ENCODE data around the gene TREH. TPM values are rescaled to one million over a fixed set of nuclear protein-coding genes. Genes with fewer than 3 reads are reported as not detected.

Gene TREH
- total RNA-seq, 1 experiment from 2014 or later = not detected

DNA sequence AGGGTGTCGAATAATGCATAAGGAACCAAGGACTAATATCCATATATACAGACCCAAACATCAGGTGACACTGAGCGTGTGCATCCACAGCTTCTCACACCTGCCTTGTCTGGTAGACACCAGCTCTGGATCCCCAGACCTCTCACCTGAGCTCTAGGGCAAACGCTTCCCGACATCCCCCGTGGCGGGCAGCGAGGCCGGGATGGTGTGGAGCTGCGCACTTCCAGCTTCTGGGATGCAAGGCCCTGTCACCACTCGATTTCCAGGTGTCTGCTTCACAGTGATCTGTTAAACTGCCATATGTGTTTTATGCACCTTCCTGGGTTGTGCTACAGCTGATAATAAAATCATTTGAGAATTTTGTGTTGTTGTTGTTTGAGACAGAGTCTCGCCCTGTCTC, 15.3 kb upstream of the TREH start:
- H3K9me3 Mint-ChIP-seq = peaks cover under 1 to 6% of the 10 kb centered on the region in 2 experiments; a peak in 2 of 5 replicates
- peaks cover 6% of the 10 kb centered on the region; the same call in 1 of the 2 replicates for H3K4me1 ChIP-seq (ENCODE audit: insufficient read depth, low read length)
- H3K9me3 ChIP-seq (ENCODE audit: control insufficient read depth, low read depth, low read length) = no peaks in the 10 kb centered on the region
- DNase-seq = no peak
- no peak overlapping the region for H2AFZ ChIP-seq (ENCODE audit: low read length)
- H4K5ac ChIP-seq (ENCODE audit: insufficient read length, low read depth, low read length) = no peak overlapping the region
- H3K23ac ChIP-seq (ENCODE audit: insufficient read length, low read depth, low read length) = no peak overlapping the region
- H4K8ac ChIP-seq (replicated peaks; ENCODE audit: insufficient read length, low read depth, low read length) = no peak overlapping the region
- H3K36me3 Mint-ChIP-seq (ENCODE audit: insufficient read depth in 1 of 3, low read depth in 3 of 3) = peaks cover 0 to under 1% (median 0%) of the 10 kb centered on the region in 3 experiments; a peak in 2 of 7 replicates
- peaks cover 38 to 39% of the 10 kb centered on the region in 2 experiments for H3K4me1 Mint-ChIP-seq
- no peak overlapping the region for H2BK12ac ChIP-seq (ENCODE audit: insufficient read length, low read depth, low read length)
- no peak overlapping the region for H3K4me3 Mint-ChIP-seq
- H3K9ac ChIP-seq (ENCODE audit: extremely low read depth, insufficient read length, low read length) = no peak overlapping the region
- H3K27ac ChIP-seq (ENCODE audit: insufficient read length, low read depth, low read length) = no peak overlapping the region
- no peaks in the 10 kb centered on the region for H3K79me2 ChIP-seq (ENCODE audit: insufficient read depth, low read length)
- H4K20me1 ChIP-seq (ENCODE audit: control insufficient read depth, insufficient read depth, insufficient read length) = no peaks in the 10 kb centered on the region
- H2BK5ac ChIP-seq (ENCODE audit: insufficient read length, low read length) = no peak overlapping the region
- no peak overlapping the region for H3K18ac ChIP-seq (ENCODE audit: insufficient read length, low read depth, low read length)
- H3K23me2 ChIP-seq (ENCODE audit: insufficient read length, low read depth, low read length, poor library complexity, severe bottlenecking) = peaks cover 3% of the 10 kb centered on the region
- no peak for TF ChIP-seq CTCF (conservative IDR thresholded peaks at IDR 0.05)
- H2BK20ac ChIP-seq (ENCODE audit: low read depth, low read length, poor library complexity, severe bottlenecking) = no peak overlapping the region
- WGBS (ENCODE audit: extremely low coverage, insufficient read length, low lambda C conversion rate) = no CpG with 5 or more reads among the region's 11 CpGs
- no peak overlapping the region for H3K14ac ChIP-seq (ENCODE audit: insufficient read depth, low read length)
- H4K91ac ChIP-seq (ENCODE audit: insufficient read length, low read depth, low read length) = no peak overlapping the region
- no peak overlapping the region for H2BK120ac ChIP-seq (ENCODE audit: low read depth, low read length, poor library complexity, severe bottlenecking)
- H3K4ac ChIP-seq (ENCODE audit: low read depth, low read length) = no peak overlapping the region
- H3K4me2 ChIP-seq (ENCODE audit: insufficient read depth, insufficient read length, low read length) = no peak overlapping the region
- no peak overlapping the region for H3K56ac ChIP-seq (ENCODE audit: insufficient read length, low read depth, low read length)
- peak overlapping the region in 1 of 3 experiments; percentile 44; a peak in 1 of 7 replicates for H3K27ac Mint-ChIP-seq
- H2BK15ac ChIP-seq (ENCODE audit: low read depth, low read length) = no peak overlapping the region
- no peak overlapping the region for H3T11ph ChIP-seq (ENCODE audit: low read length)
- H3K27me3 Mint-ChIP-seq (ENCODE audit: low read depth) = no peaks in the 10 kb centered on the region; the same call in 1 of the 2 replicates
- no peak overlapping the region for H2AK5ac ChIP-seq (ENCODE audit: insufficient read length, low read length)
- H3K27me3 ChIP-seq (ENCODE audit: insufficient read depth, low read length) = no peaks in the 10 kb centered on the region
- H3K79me1 ChIP-seq (ENCODE audit: insufficient read depth, low read depth, low read length, poor library complexity, severe bottlenecking) = no peaks in the 10 kb centered on the region

Data from H9 (cell line).